ENCODE measurements around the gene PRDM16.

Gene PRDM16

DNA sequence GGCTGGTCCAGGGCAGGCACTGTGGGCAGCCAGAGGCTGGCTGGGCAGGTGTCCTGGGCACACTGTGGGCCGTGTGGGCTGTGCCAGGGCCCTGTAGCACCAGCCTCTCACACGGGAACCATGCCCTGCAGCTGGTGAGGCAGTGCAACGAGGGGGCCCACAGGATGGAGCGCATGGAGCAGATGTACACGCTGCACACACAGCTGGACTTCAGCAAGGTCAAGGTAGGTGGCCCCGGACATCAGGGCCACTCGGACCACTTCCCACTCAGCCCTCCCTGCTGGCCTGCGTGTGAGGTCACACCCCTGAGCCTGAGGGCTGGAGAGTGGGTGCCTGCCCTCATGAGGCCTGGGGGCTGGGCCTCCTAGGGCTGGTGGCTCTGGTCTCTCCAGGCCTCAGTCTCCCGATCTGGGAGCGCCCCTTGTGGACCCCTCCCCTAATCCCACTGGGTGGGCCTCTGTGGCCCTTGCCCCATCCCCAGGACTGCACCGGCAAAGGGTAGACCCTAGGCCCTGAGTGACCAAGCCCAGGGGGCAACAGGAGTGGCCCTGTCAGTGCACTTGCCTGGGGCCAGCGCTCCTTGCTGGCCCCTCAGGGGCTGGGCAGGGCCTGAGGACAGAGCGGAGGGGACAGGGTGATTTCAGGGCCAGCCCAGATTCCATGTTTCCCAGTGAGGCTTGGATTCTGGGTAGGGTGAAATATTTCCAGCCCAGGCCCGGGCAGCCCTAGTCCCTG, 407.0 kb downstream of the PRDM16 start:
- no peaks in the 10 kb centered on the region for H3K9me3 Mint-ChIP-seq
- no peak overlapping the region for H3K4me3 Mint-ChIP-seq
- DNase-seq (no peak), ATAC-seq (replicated peaks) (no peak)
- no peaks in the 10 kb centered on the region for H3K4me1 Mint-ChIP-seq
- no peak overlapping the region for H3K27ac Mint-ChIP-seq
- no peaks in the 10 kb centered on the region for H3K36me3 Mint-ChIP-seq
- peaks cover 0 to 5% of the 10 kb centered on the region in 2 donors for H3K27me3 Mint-ChIP-seq

DNA sequence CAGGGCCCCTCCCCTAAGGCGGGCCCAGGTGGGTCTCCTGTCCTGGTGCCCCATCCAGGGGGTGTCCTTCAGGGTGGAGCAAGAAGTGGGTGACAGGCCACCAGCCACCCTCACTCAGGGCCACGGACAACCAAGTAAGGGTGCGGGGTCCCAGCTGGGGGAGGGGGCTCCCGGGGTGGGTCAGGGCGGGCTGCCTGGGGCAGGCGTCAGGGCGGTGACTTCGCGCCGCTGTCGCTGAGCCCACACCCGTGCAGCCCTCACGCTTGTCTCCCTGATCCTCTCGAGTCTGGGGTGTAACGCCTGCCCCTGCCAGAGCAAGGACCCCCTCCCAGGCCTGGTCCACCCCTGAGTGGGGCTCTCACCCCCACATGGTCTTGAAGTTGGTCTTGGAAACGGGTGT, 407.7 kb downstream of the PRDM16 start:
- no peak for ATAC-seq (replicated peaks)

DNA sequence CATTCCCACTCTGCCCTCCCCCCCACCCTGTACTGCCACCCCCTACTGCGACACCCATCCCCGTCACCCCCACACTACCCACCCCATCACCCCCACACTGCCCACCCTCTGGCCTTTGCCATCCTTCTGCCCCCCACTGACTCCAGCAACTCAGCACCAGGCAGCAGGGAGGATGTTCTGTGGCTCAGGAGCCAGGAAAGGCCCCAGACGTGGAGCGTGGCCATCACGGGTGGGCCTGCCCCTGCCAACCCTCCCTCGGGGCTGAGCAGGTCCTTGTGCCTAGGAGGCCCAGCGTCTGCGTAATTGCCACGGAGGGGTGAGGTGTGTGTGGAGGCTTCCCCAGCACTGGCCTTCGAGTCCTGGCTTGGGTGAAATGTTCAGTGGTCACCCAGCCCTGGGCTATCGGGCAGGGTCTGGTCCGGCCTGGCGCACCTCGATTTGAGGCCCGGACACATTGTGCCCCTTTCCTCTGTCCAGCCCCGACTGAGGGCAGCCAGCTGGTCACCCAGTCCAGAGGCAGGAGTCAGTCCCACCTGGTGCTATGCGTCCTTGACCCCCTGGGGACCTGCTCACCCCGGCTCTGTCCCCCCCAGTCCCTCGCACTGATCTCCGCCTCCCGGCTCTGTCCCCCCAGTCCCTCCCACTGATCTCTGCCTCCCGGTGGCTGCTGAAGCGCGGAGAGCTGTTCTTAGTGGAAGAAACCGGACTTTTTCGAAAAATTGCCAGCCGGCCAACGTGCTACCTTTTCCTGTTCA, 408.4 kb downstream of the PRDM16 start:
- ATAC-seq (replicated peaks) (no peak), DNase-seq (no peak)
- Mint-ChIP-seq H3K4me1 (no peaks in the 10 kb centered on the region), H3K9me3 (no peaks in the 10 kb centered on the region), H3K27me3 (peaks cover 4 to 5% of the 10 kb centered on the region in 2 donors), H3K4me3 (no peak overlapping the region), H3K27ac (no peak overlapping the region), H3K36me3 (no peaks in the 10 kb centered on the region)

More for the DNA sequence above, 407.7 kb downstream of the PRDM16 start:
- no peaks in the 10 kb centered on the region for H3K9me3 Mint-ChIP-seq
- peaks cover 3 to 5% of the 10 kb centered on the region in 2 donors for H3K27me3 Mint-ChIP-seq
- no peak overlapping the region for H3K4me3 Mint-ChIP-seq
- no peaks in the 10 kb centered on the region for H3K36me3 Mint-ChIP-seq
- no peak overlapping the region for H3K27ac Mint-ChIP-seq
- no peak for DNase-seq
- no peaks in the 10 kb centered on the region for H3K4me1 Mint-ChIP-seq

DNA sequence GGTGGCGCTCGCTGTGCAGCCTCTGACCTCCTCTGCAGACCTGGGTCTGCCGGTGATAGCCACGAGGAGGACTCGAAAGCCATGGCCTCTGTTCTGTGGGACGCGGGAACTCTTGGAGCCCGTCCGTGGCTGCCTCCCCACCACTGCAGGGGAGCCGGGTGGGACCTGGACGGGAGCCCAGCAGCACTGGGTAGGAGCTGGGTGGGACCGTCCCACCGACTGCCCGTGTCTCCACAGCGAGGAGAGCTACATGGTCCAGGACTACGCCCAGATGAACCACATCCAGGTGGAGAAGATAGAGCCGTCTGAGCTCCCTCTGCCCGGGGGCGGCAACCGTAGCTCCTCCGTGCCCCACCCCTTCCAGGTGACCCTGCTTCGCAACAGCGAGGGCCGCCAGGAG, 409.2 kb downstream of the PRDM16 start:
- no peaks in the 10 kb centered on the region for H3K4me1 Mint-ChIP-seq
- peaks cover 4 to 5% of the 10 kb centered on the region in 2 donors for H3K27me3 Mint-ChIP-seq
- ATAC-seq (replicated peaks) (no peak), DNase-seq (no peak)
- no peak overlapping the region for H3K4me3 Mint-ChIP-seq
- H3K27ac Mint-ChIP-seq, result no peak overlapping the region
- H3K9me3 Mint-ChIP-seq, result no peaks in the 10 kb centered on the region
- H3K36me3 Mint-ChIP-seq, result no peaks in the 10 kb centered on the region

DNA sequence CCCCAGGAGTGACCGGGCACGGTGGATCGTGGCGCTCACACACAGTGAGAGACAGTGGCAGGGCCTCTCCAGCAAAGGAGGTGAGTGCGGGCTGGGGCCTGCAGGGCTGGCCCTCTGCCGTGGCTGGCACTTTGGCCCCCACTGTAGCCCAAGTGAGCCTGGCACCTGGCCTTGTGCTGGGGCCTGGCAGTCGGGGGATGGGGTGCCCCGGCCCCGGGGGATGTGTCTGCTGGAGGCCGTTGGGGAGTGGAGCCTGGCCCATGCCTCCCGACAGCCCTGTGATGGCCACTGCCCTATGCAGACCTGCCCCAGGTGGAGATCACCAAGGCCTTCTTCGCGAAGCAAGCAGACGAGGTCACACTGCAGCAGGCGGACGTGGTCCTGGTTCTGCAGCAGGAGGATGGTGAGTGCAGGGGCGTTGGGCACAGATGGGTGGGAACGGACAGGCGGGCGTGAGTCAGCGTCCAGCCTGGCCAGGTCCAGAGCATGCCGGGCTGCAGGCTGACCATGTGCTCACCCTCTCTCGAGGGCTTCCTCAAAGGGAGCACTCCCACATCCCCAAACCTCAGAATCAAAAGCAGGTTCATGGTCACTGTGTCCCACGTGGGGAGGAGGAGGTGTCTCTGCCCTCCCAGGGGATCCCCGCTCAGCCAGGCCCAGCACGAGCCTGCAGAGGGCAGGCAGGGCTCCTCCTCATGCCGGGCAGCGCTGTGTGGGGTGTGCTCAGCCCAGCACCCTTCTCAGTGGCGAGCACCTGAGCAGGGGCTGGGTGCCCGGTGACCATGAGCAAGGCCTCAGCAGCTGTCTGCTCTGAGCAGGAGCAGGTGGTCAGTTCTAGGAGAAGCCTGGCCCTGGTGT, 410.7 kb downstream of the PRDM16 start:
- Mint-ChIP-seq H3K9me3 (no peaks in the 10 kb centered on the region), H3K27me3 (peaks cover 12 to 15% of the 10 kb centered on the region in 2 donors), H3K4me3 (no peak overlapping the region), H3K27ac (no peak overlapping the region), H3K36me3 (no peaks in the 10 kb centered on the region), H3K4me1 (peaks cover 2 to 7% of the 10 kb centered on the region in 2 donors)
- ATAC-seq (replicated peaks), result no peak
- DNase-seq, result no peak

DNA sequence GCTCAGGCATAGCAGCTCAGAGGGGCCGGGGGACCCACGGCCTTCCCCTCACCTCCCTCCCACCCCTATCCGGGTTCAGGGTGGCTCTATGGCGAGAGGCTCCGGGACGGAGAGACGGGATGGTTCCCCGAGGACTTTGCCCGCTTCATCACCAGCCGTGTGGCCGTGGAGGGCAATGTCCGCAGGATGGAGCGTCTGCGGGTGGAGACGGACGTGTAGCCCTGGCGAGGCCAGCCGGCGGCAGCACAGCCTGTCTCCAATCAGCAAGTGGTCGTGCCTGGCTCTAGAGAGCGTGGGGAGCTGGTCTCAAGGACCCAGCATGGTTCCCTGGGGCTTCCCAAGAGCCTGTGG, 411.3 kb downstream of the PRDM16 start:
- Mint-ChIP-seq H3K27ac (no peak overlapping the region), H3K4me1 (peaks cover 2 to 7% of the 10 kb centered on the region in 2 donors), H3K27me3 (peaks cover 12 to 21% of the 10 kb centered on the region in 2 donors), H3K4me3 (no peak overlapping the region), H3K9me3 (no peaks in the 10 kb centered on the region), H3K36me3 (no peaks in the 10 kb centered on the region)
- ATAC-seq (replicated peaks) (no peak), DNase-seq (no peak)

DNA sequence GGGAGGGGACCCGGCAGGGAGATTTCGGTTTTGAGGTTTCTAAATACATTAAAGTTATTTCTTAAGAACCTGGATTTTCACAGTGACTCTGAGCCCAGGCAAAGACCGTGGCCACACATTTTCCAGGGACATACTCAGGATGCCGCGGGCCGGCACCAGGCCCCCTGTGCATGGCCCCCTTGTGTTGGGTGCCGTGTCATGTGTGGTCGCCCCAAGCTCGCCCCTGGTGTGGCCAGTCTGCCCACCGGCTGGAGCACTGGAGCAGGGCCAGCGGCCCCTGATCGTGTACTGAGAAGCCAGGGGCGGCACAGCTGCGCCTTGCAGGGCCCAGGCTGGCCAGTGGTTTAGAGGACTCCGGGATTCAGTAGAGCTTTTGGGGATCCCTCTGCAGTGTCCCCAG, 412.0 kb downstream of the PRDM16 start:
- Mint-ChIP-seq H3K4me1 (peaks cover 2 to 7% of the 10 kb centered on the region in 2 donors), H3K27me3 (peaks cover 12 to 21% of the 10 kb centered on the region in 2 donors), H3K9me3 (no peaks in the 10 kb centered on the region), H3K27ac (no peak overlapping the region), H3K36me3 (no peaks in the 10 kb centered on the region), H3K4me3 (no peak overlapping the region)
- ATAC-seq (replicated peaks) (no peak), DNase-seq (no peak)

DNA sequence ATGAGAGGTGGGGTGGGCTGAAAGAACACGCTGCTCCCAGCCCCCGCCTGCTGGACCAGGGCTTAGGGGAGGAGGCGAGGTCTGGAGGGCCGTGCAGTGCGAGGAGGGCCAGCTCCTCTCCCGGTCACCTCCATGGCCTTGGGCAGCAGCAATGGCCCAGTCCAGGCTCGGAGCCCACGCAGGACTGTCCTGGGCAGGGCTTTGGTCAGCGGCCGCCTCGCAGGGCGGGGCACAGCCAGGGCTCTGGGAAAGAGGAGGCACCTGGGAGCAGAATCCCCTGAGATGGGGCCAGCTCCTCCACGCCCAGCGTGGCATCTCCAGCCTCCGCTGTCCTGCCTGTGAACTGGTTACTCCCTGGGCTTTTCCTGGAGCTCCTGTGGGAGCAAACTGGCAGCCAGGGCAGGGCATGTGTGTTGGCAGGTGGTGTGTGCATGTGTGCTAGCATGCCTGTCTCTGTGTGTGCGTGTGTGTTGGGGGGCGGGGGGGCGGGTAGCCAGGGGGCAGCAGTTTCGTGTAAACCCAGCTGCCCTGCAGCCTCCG, 412.9 kb downstream of the PRDM16 start:
- ATAC-seq (replicated peaks) (no peak), DNase-seq (no peak)
- Mint-ChIP-seq H3K4me1 (peaks cover 2 to 7% of the 10 kb centered on the region in 2 donors), H3K36me3 (no peaks in the 10 kb centered on the region), H3K4me3 (no peak overlapping the region), H3K27ac (no peak overlapping the region), H3K27me3 (peaks cover 12 to 21% of the 10 kb centered on the region in 2 donors), H3K9me3 (no peaks in the 10 kb centered on the region)

DNA sequence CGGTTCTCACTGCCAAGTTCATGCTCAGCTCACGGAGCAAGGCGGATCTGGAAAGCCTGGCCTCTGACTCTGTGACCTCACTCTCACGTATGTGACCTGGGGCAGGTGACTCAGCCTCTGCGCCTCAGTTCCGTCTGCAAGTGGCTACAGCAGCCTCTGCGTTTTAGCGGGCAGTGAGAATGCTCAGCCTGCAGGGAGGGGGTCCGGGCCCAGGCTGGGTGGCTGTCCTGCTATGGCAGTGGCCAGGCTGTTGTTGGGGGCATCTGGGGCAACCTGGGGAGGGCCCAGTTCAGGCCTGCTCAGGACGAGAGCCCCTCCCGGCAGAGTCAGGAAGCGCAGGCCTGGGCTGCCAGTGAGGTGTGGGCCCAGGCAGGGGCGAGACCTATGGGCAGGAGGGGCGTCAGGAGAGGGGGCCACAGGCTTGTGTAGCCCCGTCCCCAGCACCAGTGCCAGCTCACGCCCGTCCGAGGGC, 413.4 kb downstream of the PRDM16 start:
- Mint-ChIP-seq H3K27ac (no peak overlapping the region), H3K36me3 (no peaks in the 10 kb centered on the region), H3K9me3 (no peaks in the 10 kb centered on the region), H3K27me3 (peaks cover 11 to 21% of the 10 kb centered on the region in 2 donors), H3K4me3 (no peak overlapping the region), H3K4me1 (peaks cover 2 to 7% of the 10 kb centered on the region in 2 donors)
- ATAC-seq (replicated peaks) (peak; percentile 59), DNase-seq (no peak)

DNA sequence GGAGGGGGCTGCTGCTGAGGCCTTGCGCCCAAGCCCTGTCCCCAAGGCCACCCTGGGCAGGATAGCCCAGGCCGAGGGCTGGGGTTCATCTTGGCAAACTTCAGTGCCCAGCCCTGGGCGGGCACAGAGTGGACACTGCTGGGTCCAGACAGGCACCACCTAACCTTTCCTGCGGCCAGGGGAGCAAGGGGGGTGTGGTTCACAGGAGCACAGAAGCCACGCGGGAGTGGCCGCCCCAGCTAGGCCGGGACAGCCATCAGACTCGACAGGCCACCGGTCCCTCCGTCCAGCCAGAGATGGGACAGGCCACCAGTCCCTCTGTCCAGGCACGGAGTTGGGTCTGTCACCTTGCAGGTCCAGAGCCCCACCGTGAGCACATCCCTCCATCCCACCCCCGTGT, 414.4 kb downstream of the PRDM16 start:
- H3K9me3 Mint-ChIP-seq, result peaks cover 4% of the 10 kb centered on the region in 2 donors
- DNase-seq (no peak), ATAC-seq (replicated peaks) (no peak)
- H3K4me3 Mint-ChIP-seq, result no peak overlapping the region
- H3K27me3 Mint-ChIP-seq, result peaks cover 7 to 21% of the 10 kb centered on the region in 2 donors
- no peaks in the 10 kb centered on the region for H3K36me3 Mint-ChIP-seq
- H3K4me1 Mint-ChIP-seq, result peaks cover 2 to 7% of the 10 kb centered on the region in 2 donors
- no peak overlapping the region for H3K27ac Mint-ChIP-seq

DNA sequence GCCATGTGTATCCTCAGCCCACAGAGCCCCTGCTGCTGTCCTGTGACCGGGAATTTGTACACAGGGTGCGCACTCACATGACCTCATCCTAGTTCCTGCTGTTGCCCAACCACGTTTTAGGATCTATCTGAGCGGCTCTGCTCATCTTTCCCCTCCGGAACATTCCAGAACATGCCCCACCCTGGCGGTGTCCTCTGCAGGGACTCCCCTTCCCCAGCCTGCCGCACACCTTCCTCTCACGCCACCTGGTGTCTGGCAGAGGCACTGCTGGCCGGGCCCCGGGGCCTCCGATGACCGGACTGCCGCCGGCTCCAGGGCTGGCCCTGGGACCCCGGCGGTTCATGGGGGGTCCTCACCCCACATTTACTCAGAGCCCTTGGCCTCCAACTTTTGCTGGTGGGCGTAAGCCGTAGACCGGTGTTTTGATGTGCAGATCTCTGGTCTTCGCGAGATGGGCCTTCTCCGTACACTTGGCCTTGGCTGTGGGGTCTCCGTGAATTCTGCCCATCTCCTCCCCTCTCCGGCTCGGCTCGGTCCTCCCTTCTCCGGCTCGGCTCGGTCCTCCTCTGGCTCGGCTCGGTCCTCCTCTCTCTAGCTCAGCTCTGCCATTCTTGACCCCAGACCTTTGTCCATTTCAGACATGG, 414.9 kb downstream of the PRDM16 start:
- no peak overlapping the region for H3K4me3 Mint-ChIP-seq
- DNase-seq (no peak), ATAC-seq (replicated peaks) (peak; percentile 48 to 51)
- H3K36me3 Mint-ChIP-seq, result peaks cover 0 to 3% of the 10 kb centered on the region in 2 donors
- peaks cover 7 to 21% of the 10 kb centered on the region in 2 donors for H3K27me3 Mint-ChIP-seq
- H3K9me3 Mint-ChIP-seq, result peaks cover 8 to 9% of the 10 kb centered on the region in 2 donors
- H3K27ac Mint-ChIP-seq, result no peak overlapping the region
- peaks cover 2 to 7% of the 10 kb centered on the region in 2 donors for H3K4me1 Mint-ChIP-seq

DNA sequence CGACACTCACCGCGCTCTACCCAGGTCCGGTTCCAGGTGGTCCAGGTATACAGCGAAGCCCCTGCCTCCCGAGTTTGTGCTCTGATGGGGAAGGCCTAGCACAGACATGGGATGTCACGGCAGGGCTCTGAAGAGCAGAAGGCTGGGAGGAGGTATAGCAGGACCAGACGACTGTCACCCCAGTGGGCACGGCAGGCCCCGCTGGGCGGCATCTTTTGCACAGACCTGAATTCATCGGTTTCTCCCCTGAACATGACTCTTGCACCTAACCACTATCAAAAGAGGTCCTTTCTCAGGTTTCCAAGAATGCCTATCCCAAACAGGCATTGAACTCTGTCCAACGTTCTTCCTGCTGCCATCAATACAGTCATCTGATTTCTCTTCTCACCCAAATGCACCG, 416.0 kb downstream of the PRDM16 start:
- Mint-ChIP-seq H3K4me3 (no peak overlapping the region), H3K4me1 (peaks cover 2 to 7% of the 10 kb centered on the region in 2 donors), H3K36me3 (peaks cover 0 to 7% of the 10 kb centered on the region in 2 donors), H3K27ac (no peak overlapping the region), H3K9me3 (peaks cover 11% of the 10 kb centered on the region in 2 donors), H3K27me3 (peaks cover 7 to 21% of the 10 kb centered on the region in 2 donors)
- ATAC-seq (replicated peaks), result no peak
- DNase-seq, result no peak

All from stimulated activated naive B cell treated with anti-CD40 and anti-IgM and Interleukin-4, amounts not matched to agents 10 μg/mL and 1 μg/mL and 100 μg/mL, for 72 hours (primary cell).